Fibroblast of skin of left quadriceps (primary cell): ENCODE data around the gene DMXL1.
"Not testable (repeated sequence)": the region's sequence is repeated elsewhere in the genome, so short reads cannot be mapped to it uniquely, and the experiment has no call there.

Experiments
- DNase-seq, 2 experiments: peaks; one replicate each; pipeline ENCODE4 v3.0.0-alpha.2; 2013; ENCODE audit warnings: low read depth in 2 of 2

DMXL1 gene

GRCh38 chr5:119063579-119064379 is 7.1 kb upstream of the DMXL1 start:
- no peak for DNase-seq

DNA sequence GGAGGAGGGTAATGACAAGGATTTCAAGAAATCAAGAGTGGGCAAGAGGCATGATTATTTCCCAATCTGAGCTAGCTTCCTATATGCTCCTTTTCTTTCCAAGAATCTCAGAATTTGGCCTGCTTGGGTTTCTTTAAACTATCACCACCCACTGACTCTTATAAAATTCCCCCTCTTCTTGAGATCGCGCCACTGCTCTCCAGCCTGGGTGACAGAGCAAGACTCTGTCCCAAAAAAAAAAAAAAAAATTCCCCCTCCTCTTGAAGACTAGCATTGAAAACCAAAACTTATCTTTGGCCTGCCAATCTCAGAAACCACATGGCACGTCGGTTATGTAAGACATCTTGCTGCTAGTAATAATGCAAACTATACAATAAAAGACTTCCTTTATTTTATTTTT is 3.4 kb upstream of the DMXL1 start:
- DNase-seq: no peak

- DNase-seq: no peak
Measured at GRCh38 chr5:119070578-119070827, 384 bp upstream of the DMXL1 start.

- no peak for DNase-seq
Measured at GRCh38 chr5:119071561-119071995, 691 bp downstream of the DMXL1 start.

GRCh38 chr5:119072496-119072895 is 1.6 kb downstream of the DMXL1 start:
- DNase-seq: no peak

DNA sequence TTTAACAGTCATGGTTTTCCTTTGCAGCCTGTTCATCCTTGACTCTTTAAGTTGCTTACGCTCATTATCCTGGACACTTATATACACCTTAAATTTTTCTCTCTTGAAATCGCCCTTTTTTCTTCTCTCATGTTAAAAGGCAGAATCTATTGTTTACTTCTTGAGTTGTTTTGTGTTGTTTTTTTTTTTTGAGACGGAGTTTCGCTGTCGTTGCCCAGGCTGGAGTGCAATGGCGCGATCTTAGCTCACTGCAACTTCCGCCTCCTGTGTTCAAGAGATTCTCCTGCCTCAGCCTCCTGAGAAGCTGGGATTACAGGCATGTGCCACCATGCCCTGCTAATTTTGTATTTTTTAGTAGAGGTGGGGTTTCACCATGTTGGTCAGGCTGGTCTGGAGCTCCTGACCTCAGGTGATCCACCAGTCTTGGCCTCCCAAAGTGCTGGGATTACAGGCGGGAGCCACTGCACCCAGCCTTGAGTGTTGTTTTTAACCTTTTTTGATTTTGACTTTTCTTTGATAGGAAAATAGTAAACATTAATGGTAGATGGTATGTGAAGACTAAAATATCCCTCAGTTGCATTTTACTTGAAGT is 3.0 kb downstream of the DMXL1 start:
- DNase-seq: not testable (repeated sequence)

GRCh38 chr5:119074419-119074818 is 3.5 kb downstream of the DMXL1 start:
- no peak for DNase-seq

DNA sequence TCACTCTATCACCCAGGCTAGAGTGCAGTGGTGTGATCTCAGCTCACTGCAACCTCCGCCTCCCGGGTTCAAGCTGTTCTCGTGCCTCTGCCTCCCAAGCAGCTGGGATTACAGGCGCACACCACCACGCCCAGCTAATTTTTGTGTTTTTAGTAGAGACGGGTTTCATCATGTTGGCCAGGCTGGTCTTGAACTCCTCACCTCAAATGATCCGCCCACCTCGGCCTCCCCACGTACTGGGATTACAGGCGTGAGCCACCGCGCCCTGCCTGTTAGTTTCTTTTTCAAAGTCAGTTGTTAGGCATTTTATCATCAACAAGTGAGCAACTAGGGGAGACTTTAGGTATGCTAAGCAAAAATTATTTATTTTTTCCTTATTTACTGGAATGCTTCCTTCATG is 4.4 kb downstream of the DMXL1 start:
- DNase-seq: not testable (repeated sequence)

GRCh38 chr5:119076080-119076479 is 5.2 kb downstream of the DMXL1 start:
- no peak for DNase-seq

DNA sequence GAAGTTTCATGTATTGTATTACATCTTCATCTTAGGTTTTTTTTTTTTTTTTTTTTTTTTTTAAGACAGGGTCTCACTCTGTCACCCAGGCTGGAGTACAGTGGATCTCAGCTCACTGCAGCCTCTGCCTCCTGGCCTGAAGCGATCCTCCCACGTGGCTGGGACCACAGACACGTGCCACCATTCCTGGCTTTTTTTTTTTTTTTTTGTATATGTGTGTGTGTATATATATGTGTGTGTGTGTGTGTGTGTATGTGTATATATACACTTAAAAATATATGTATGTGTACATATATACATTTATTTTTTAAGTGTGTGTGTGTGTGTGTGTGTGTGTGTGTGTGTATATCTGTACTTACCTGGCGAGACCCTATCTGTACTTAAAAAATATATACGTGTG is 6.6 kb downstream of the DMXL1 start:
- no peak for DNase-seq

DNA sequence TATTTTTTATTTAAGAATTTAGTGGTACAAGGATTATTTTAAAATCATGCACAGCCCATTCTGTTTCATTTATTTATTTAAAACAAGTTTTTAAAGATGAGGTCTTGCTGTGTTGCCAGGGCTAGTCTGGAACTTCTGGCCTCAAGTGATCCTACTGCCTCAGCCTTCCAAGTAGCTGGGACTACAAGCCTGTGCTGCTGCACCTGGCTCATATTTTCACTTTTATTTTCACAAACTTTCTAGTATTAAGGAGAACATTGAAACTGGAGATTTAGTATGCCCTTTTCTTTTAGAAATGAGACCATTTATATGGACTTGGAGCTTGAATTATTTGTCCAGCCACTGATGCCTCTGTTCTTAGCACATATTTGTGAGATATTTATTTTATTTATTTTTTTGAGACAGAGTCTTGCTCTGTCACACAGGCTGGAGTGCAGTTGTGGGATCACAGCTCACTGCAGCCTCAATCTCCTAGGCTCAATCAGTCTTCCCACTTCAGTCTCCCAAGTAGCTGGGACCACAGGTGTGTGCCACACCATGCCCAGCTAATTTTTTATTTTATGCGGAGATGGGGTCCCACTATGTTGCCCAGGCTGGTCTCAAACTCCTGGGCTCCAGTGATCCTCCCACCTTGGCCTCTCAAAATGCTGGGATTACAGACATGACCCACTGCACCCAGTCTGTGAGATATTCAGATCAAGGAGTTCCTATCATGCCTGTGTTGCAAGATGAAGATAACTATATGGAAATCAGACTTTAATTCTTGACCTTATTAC is 7.4 kb downstream of the DMXL1 start:
- no peak for DNase-seq

- no peak for DNase-seq
Measured at GRCh38 chr5:119078861-119079260, 8.0 kb downstream of the DMXL1 start.

- DNase-seq: no peak
Measured at GRCh38 chr5:119079318-119079921, 8.5 kb downstream of the DMXL1 start.

DNA sequence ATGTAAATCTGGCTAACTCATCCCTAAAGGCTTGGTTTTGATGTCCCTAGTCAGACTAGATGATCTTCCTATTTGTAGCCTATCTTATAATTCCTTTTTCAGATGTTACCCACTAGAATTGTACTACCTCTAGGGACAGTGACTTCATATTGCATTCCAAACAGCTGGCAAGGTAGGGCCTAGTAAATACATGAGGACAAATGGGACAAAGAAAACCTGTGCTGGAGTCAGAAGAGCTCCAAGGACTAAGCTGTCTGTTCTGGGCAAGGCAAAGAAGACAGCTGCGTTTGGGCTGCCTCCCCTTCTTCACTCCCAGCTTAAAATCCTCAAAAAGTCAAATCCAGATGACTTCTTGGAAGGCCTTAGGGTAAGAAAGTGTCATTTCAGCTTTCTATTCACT is 10.0 kb downstream of the DMXL1 start:
- DNase-seq: no peak

GRCh38 chr5:119082691-119083090 is 11.8 kb downstream of the DMXL1 start:
- DNase-seq: no peak

DNA sequence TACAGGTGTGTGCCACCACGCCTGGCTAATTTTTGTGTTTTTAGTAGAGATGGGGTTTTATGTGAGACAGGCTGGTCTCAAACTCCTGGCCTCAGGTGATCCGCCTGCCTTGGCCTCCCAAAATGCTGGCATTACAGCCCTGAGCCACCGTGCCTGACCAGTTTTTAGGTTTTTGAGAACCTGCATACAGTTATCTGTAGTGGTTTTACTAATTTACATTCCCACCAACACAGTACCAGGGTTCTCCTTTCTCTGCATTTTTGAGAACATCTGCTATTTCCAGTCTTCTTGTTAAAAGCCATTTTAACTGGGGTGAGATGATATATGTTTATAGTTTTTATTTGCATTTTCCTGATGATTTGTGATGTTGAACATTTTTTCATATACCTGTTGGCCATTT is 12.8 kb downstream of the DMXL1 start:
- DNase-seq: no peak

DNA sequence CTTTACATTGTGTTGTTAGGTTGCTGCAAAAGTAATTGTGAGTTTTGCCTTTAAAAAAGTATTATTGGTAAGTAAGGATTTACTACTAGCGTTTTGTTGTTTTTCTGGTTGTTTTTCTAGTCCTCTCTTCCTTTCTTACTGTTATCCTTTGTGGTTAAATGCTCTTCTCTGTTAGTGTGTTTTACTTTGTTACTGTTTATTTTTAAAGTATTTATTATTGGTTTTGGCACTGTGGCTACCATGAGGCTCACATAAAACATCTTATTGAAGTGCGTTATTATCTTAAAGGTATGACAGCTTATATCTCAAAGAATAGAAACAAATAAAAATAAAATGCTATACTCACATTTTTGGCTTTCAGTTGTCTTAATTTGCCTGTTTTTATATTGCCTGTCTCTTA is 17.6 kb downstream of the DMXL1 start:
- no peak for DNase-seq

DNA sequence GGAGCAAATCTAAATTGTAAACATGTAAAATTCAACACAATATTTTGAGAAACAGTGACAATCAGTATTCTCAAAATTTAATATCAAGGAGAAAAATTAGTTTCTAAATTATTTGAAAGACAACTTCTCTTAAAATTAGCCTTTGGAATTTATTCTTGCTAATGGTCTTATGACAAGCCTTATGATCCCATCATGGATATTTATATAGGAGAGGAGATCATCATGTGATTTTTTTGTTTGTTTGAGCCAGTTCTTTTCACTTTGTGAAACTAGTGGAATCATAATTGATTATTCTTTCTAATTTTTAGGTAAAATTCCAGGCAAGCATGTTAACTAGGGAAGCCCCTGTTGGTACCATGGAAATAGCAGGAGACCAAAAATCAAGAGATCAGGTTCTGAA is 24.7 kb downstream of the DMXL1 start:
- DNase-seq: no peak

DNA sequence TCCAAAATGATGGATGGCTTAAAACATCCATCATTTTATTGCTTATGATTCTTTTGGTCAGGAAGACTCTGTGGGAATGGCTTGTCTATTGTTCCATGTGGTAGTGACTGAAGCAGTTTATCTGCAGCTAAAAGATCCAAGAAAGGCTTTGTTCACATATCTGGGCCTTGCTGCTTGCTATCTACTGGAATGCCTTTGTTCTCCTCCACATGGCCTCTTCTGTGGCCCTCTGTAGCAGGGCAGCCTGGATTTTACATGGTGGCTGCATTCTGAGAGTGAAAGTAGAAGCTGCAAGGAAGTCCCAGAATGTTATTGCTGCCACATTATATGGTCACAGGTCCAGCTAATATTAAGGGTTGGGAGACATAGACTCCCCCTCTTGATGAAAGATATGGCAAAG is 35.1 kb downstream of the DMXL1 start:
- DNase-seq: no peak

DNA sequence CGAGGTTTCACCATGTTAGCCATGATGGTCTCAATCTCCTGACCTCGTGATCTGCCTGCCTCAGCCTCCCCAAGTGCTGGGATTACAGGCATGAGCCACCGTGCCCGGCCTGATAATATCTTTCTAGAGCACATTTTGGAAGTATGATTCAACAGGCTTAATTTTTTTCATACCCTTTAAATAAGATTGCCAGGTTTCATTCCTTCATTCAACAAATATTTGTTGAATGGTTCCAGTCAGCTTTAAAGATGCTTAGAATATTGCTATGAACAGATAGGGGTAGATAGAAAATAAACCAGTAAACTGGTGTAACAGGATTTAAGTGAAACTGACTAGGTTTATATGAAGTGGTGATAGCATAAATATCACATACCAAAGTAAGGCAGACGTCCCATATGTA is 41.3 kb downstream of the DMXL1 start:
- no peak for DNase-seq

GRCh38 chr5:119117237-119117636 is 46.4 kb downstream of the DMXL1 start:
- no peak for DNase-seq

DNA sequence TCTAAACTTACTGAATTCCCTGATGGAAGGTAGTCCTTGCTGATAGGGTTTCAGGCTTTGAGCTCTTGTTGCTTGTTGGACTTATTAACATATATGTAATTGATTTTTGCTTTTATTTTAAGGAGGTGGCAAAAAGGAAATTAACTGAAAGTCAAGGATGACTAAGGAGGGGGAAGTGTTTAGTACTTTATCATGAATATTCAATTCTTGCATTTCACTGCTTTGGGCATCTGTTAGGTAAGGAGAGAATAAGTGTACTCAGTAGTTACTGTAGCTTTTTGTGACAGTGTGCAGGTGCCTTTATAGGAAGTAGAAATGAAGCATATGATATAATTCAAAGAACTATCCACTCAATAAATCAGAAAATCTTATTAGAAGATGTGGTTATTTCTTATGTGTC is 47.1 kb downstream of the DMXL1 start:
- no peak for DNase-seq

GRCh38 chr5:119120893-119121292 is 50.0 kb downstream of the DMXL1 start:
- no peak for DNase-seq
